ENCODE measurements around the gene PRIM2.
"Not testable (repeated sequence)": the region's sequence is repeated elsewhere in the genome, so short reads cannot be mapped to it uniquely, and the experiment has no call there.

- not testable (repeated sequence) for TF ChIP-seq EZH2 (IDR thresholded peaks at IDR 0.05; ENCODE audit: low read length, missing control alignments); CTCF (conservative IDR thresholded peaks at IDR 0.05 in 1 of 2, IDR thresholded peaks at IDR 0.05 in 1 of 2; ENCODE audit: low read depth in 1 of 2, low read length in 2 of 2)
Observed at GRCh38 chr6:57474862-57475475, 157.5 kb downstream of the PRIM2 start.

Measured in fibroblast of lung (primary cell).